ENCODE data around the gene LPO.

The LPO gene

DNA sequence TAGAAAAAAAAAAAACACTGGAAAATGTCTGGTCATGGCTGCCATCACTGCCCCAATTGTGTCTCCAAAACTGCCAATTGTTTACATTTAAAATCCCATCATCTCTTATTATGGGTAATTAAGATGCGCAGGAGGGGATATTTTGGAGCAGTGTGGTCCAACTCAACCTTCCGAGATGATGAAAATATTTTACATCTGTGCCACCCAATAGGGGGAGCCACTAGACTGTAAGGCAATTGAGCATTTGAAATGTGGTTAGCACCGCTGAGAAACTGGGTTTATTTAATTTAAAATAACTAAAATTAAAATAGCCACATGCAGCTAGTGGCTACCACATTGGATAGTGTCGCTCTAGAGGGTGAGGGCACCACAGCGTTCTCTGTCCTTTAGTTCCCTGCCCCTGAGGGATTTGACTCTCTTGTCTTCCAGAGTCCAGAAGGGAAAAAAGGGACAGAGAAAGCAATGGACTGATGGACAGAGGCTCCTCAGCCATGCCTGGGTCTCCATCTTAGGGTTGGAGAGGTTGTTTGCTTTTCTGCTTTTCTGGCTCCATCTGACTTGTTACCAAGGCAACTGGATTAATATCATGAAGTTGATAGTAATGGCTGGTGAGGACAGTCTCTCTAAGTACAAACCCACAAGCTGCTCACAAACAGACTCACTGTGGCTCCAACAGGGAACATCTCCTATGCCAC, 38.9 kb downstream of the LPO start:
- in situ Hi-C loops (cut with MboI; ENCODE audit: low sequenced_read_pairs) = no loop called here

DNA sequence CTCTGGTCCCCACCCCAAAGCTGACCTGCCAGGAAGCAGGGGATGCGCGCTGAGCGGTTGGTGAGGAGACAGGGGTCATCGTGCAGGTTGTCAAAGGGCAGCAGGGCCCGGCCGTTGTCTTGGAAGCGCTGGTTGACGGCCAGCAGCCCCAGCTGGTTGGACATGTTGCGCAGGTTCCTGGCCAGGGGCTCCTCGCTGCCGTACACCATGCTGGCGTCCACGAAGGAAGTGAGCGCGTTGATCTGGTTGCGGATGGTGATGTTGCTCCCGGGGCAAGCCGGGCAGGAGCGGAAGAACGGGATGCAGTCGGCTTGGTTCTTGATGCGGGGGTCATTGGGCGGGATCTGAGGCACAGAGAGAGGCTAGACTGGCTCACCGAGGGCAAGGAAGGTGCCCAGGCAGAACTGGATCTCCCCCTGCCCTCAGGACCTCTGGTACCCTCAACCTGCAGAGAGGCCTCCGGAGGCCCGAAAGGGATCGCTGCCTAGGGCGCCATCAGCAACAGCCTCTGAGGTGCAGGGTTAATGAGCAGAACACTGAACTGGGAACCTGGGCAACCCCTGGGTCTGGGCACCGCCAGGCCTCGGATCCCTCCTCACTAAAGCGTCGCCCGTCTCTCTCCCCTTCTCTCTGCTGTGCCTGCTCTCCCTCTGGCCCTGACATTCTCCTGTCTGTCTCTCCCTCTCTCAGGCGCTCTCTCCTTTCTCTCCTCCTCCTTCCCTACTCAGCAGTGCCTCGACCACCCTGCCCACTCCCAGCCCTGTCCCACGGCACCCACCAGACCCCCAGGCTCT, 39.6 kb downstream of the LPO start:
- in situ Hi-C loops (cut with MboI; ENCODE audit: low sequenced_read_pairs) = no loop called here

DNA sequence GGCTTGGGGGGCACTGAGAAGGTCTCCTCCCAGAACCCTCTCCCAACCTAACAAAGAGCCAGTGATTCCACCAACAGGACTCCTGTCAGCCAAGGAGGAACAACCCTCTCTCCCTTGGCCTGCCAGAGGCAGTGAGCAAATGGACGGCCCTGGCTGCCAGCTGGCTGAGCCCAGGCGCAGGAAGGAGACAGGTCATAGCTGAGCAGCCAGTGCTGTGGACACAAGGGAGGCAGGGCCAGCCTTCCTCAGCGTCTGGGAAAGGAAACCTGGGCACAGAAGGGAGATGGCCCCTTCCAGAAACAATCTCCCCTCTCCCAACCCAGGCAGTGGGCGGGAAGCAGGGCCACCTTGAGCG, 40.3 kb downstream of the LPO start:
- in situ Hi-C loops (cut with MboI; ENCODE audit: low sequenced_read_pairs) = no loop called here

GRCh38 chr17:58279016-58279711, 40.8 kb downstream of the LPO start:
- in situ Hi-C loops (cut with MboI; ENCODE audit: low sequenced_read_pairs) = no loop called here

DNA sequence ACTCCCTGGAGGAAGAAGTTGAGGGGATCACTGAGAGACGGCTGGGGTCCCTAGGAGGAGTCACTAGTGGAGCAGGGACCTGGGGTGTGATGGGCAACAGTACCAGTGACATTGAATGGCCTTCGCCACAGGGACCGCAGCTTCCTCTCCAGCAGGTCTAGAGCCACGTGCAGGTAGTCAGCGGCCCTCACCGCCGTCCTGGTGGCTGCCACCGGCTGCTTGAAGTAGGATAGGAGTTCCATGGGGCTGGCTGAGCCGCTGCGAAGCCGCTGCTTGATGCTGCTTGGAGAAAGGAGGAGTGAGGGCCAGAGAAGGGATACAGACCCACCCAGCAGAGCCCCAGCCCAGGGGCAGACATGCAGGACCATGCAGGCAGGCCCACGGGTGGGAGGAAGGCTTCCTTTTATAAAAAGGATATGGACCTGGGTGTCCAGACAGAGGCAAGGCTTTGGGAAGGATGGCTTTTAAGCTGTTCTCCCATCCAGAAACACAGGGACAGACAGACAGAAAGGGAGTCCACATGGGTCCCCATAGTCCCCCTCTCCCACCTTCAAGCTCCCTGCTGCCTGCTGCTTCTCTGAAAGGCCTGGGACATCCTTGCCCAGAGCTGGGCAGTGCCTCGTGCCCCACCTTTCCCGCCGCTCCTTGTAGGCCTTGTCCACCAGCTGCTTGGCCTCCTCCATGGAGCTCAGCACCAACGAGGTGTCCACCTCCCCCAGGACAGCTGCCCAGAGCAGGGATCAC, 41.5 kb downstream of the LPO start:
- in situ Hi-C loops (cut with MboI; ENCODE audit: low sequenced_read_pairs) = no loop called here

DNA sequence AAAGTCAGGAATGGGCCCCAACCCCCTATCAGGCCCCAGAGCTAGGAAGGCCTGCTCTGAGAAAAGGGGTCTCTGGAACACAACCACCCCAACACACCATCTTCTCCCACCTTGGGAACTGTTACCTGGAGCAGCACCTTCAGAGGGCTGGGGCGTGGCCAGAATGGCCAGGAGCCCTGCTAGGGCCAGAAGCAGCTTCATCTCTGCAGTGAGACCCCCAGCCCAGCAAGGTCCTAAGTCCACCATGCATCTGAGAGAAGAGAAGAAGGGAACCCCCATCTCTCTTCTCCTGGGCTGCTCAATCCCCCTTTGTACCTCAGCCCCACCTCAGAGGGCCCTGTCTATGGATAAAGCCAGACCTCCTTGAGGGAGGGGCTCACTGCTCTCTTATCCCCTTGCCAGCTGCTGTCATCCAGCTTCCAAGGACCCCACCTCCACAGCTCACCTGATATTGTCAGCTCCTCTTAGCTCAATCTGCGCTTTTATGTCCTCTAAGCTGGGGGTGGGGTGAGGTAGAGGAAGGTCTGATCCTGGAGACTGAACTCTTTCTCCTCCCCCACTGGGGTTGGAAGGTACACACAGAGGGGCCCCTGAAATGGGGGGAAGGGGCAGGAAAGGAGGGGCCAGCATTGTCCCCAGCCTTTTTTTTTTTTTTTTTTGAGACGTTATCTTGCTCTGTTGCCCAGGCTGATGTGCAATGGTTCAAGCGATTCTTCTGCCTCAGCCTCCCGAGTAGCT, 42.3 kb downstream of the LPO start, which contains the start of gene MPO:
TSS of gene MPO (minus strand) at position 456 of the 738 bp plus-strand sequence. CDS start at position 279, 177 bp downstream.
- in situ Hi-C loops (cut with MboI; ENCODE audit: low sequenced_read_pairs) = no loop called here

DNA sequence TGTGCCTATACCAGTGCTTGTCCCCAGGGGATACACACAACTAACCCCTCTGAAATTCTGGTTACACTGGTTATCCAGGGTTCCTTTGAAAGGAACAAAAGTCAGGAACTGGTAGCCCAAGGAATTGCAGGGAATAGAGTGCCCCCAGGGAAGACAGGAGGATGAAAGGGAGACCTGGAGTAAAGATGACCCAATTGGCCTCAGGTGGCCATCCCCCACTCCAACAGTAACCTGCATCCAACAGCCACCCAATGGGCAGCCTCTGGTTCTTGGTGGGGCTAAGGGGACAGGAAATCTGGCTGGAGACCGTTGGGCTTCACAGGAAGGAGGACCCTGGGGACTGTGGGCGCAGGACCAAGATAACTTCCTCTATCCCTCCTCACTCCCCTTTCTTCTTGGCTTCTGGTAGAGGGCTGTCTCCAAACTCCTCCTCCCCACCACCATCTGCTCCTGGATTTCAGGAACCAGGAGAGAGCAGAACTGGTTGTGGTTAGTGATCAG, 43.2 kb downstream of the LPO start:
- in situ Hi-C loops (cut with MboI; ENCODE audit: low sequenced_read_pairs) = no loop called here

- in situ Hi-C loops (cut with MboI; ENCODE audit: low sequenced_read_pairs) = no loop called here
Observed at GRCh38 chr17:58282442-58282841, 44.1 kb downstream of the LPO start.

DNA sequence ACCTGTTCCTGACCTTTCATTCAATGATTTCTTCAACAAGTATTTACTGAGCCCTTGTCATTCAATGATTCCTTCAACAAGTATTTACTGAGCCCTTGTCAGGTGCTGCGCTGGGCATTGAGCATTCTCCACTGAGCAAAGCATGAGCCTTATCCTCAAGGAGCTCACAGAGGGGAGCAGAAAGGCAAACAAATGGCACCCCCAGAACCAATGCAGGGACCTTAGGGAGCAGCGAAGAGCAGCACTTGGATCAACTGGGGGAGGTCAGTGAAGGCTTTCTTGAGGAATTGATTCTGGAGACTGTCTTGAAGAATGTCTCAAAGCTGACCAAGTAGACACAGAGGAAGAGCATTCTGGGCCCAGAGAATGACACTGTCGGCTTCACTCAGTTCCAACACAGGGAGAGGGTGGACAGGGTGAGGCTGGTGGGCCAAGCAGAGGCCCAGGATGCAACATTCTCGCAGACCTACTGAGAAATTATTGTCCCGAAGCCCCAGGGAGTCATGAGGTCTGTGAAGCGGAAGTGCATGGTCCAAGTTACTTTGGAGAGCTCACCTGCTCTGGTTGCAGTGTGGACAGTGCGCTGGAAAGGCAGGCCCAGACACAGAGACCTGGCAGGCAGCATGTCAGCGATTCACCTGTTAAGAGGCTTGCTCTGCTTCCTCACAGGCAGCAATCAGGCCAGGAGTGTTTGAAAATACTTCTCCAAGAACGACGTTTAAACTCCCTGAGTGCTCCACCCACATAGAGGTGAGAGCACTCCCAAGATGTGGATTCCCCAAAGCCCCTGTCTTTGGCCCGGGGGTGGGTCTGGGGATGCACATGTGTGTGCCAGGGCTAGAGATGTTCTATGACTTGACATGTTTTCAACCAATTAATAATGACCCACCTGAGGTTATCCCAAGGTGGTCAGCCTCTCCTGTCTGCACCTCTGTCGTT, 45.6 kb downstream of the LPO start:
- in situ Hi-C loops (cut with MboI; ENCODE audit: low sequenced_read_pairs) = no loop called here

- in situ Hi-C loops (cut with MboI; ENCODE audit: low sequenced_read_pairs) = no loop called here
Observed at GRCh38 chr17:58284613-58285421, 46.4 kb downstream of the LPO start.

- in situ Hi-C loops (cut with MboI; ENCODE audit: low sequenced_read_pairs) = no loop called here
Observed at GRCh38 chr17:58285422-58285810, 47.0 kb downstream of the LPO start.

- in situ Hi-C loops (cut with MboI; ENCODE audit: low sequenced_read_pairs) = no loop called here
Observed at GRCh38 chr17:58289869-58290268, 51.5 kb downstream of the LPO start.

DNA sequence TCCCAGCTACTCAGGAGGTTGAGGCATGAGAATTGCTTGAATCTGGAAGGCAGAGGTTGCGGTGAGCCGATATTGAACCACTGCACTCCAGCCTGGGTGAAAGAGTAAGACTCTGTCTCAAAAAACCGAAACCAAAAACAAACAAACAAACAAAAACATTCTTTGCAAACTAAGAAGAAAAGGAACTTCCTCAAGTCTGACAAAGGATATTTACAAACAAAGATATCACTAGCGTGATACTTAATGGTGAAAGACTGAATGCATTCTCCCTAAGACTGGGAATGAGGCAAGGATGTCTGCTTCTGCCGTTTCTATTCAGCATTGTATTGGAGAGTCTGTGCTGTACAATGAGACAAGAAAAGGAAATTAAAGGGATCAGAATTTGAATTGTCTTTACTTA, 52.9 kb downstream of the LPO start:
- in situ Hi-C loops (cut with MboI; ENCODE audit: low sequenced_read_pairs) = no loop called here

DNA sequence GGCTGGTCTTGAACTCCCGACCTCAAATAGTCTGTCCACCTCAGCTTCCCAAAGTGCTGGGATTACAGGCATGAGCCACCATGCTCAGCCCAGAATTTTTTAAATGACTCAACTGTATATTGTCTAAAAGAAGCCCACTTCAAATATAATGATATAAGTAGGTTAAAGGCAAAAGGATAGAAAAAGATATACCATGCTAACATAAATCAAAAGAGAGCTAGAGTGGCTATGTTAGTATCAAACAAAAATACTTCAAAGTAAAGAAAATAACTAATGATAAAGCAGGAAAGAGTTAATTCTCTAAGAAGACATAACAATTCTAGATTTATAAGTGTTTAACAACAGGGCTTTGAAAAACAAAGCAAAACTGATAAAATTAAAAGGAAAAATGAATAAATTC, 55.6 kb downstream of the LPO start:
- in situ Hi-C loops (cut with MboI; ENCODE audit: low sequenced_read_pairs) = no loop called here

GRCh38 chr17:58300336-58300735, 62.0 kb downstream of the LPO start:
- in situ Hi-C loops (cut with MboI; ENCODE audit: low sequenced_read_pairs) = no loop called here

GRCh38 chr17:58301504-58302150, 63.2 kb downstream of the LPO start:
- in situ Hi-C loops (cut with MboI; ENCODE audit: low sequenced_read_pairs) = no loop called here

- in situ Hi-C loops (cut with MboI; ENCODE audit: low sequenced_read_pairs) = no loop called here
Observed at GRCh38 chr17:58302171-58302918, 64.0 kb downstream of the LPO start.
